COR-L47 (cell line): ENCODE results near the gene C1orf159.
A peak's percentile ranks its signal among the peaks of the same experiment; 100 is the strongest.

ENCODE experiments used
- DNase-seq: peaks from one replicate; lab custom pipeline; 2025; lab: John Stamatoyannopoulos, UW

C1orf159 gene

GRCh38 chr1:1053682-1054081 is 62.2 kb downstream of the C1orf159 start:
- no peak for DNase-seq

- DNase-seq, result no peak
Observed at GRCh38 chr1:1053022-1053421, 62.9 kb downstream of the C1orf159 start.

- DNase-seq, result no peak
Observed at GRCh38 chr1:1052003-1052840, 63.7 kb downstream of the C1orf159 start.

GRCh38 chr1:1051127-1051810 is 64.6 kb downstream of the C1orf159 start:
- peak; percentile 67 for DNase-seq

GRCh38 chr1:1050577-1051052 is 65.3 kb downstream of the C1orf159 start:
- peak; percentile 57 for DNase-seq

- no peak for DNase-seq
Observed at GRCh38 chr1:1049318-1050165, 66.3 kb downstream of the C1orf159 start.

- DNase-seq, result peak; percentile 59
Observed at GRCh38 chr1:1048765-1049164, 67.1 kb downstream of the C1orf159 start.

GRCh38 chr1:1047963-1048362 is 67.9 kb downstream of the C1orf159 start:
- DNase-seq, result no peak

- DNase-seq, result no peak
Observed at GRCh38 chr1:1047407-1047806, 68.5 kb downstream of the C1orf159 start.

- DNase-seq, result no peak
Observed at GRCh38 chr1:1046767-1047166, 69.1 kb downstream of the C1orf159 start.

GRCh38 chr1:1046243-1046642 is 69.6 kb downstream of the C1orf159 start:
- DNase-seq, result no peak

- DNase-seq, result no peak
Observed at GRCh38 chr1:1045129-1045528, 70.8 kb downstream of the C1orf159 start.

GRCh38 chr1:1044455-1045078 is 71.3 kb downstream of the C1orf159 start:
- no peak for DNase-seq

- DNase-seq, result no peak
Observed at GRCh38 chr1:1043921-1044320, 72.0 kb downstream of the C1orf159 start.

GRCh38 chr1:1043411-1043810 is 72.5 kb downstream of the C1orf159 start:
- no peak for DNase-seq

GRCh38 chr1:1042835-1043234 is 73.1 kb downstream of the C1orf159 start:
- no peak for DNase-seq

- DNase-seq, result no peak
Observed at GRCh38 chr1:1041873-1042272, 74.0 kb downstream of the C1orf159 start.

- no peak for DNase-seq
Observed at GRCh38 chr1:1041092-1041523, 74.8 kb downstream of the C1orf159 start.

GRCh38 chr1:1040004-1040991 is 75.6 kb downstream of the C1orf159 start:
- DNase-seq, result peak; percentile 44

GRCh38 chr1:1039145-1039910 is 76.6 kb downstream of the C1orf159 start:
- DNase-seq, result no peak
